HG03045 (cell line): ENCODE measurements around the gene ATP6V1F.

Source experiments
- ATAC-seq: cut with Tn5 transposase; IDR thresholded peaks from one replicate; pipeline ENCODE4 v1.9.1; 2021; ENCODE audit warnings: mild to moderate bottlenecking, moderate library complexity; ENCODE audit not compliant: unreplicated experiment

ATP6V1F gene

DNA sequence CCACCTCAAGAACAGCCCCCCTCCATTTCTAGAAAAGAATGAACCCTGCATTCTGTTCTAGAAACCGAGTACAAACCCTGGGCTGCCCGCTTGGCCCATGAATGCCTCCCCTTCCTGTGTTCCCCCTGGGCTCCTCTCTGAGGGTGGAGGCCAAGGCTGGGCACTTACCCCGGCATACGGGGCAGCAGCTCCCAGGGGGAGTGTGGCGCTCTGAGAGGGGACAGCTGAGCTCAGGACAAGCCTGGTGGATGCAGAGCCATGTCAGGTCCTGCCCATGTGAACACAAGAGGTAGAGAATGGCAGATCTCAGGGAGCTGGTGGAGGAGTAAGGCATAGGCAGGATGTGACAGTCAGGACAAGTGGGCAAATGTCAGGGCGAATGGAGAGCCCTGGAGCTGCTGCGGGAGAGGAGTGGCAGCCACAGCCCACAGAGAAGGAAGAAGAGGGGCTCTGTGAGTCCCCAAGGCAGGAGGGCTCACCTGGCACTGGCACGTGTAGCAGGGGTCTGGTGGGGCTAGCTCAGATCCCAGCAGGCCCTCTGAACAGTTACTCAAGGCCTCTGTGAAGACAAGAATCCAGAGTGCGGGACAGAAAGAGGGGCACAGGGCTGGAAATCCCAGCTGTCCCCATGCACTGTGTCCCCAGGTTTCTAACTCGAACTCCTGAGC is 18.9 kb downstream of the ATP6V1F start:
- ATAC-seq, result no peak

DNA sequence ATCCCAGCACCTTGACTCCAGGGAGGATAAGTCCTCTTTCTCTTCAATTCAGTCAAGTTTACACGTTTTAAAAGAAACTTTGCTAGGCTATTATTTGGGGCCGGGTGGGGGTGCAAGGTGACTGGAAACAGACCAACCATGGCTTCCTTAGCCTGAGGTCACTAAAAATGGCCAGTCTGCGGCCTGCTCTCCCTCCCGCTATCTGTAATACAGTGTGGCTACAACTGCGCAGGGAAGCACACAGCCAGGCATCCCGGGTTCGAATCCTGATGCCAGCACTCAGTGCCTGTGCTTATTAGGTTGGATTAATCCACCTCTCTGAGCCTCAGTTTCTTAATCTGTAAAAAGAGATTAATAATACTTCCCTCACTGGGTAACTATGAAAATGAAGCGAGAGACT is 19.5 kb downstream of the ATP6V1F start:
- no peak for ATAC-seq

- no peak for ATAC-seq
Measured at GRCh38 chr7:128883622-128884448, 21.2 kb downstream of the ATP6V1F start.

- ATAC-seq, result no peak
Measured at GRCh38 chr7:128884561-128885369, 22.1 kb downstream of the ATP6V1F start.

- no peak for ATAC-seq
Measured at GRCh38 chr7:128885370-128886187, 22.9 kb downstream of the ATP6V1F start.

DNA sequence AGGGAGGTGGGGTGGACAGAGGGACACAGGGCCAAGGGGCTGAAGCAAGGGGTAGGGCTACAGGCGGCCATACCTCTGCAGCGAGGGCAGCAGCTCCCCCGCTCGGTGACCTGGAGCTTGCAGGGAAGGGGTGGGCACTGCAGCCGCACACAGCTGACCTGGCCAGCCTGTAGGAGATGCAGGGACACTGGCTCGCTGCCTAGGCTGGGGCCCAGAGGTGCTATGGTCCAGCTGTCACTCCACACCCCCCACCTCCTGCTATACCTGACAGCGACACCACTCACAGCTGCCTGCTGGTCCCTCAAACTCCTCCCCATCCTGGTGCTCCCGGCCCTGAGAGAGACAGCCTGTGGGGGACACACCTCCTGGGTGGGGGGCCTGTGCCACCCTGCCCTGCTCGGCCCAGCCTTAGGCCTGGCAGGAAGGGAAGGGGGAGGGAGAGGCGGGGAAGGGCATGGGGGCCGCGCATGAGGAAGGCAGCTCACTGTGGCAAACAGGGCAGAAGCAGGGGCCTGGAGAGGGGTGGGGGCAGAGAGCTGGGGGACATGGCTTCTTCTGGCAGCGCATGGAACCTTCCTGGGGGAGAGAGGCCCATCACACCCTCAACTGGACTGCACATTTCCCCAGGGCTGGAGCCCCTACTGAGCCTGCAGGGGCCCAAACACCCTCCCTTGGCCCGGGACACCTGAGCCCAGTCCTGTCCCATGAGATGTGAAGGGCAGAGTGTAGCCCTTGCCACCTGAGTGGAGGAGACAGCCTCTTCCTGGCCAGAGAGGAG is 23.9 kb downstream of the ATP6V1F start:
- ATAC-seq, result no peak

DNA sequence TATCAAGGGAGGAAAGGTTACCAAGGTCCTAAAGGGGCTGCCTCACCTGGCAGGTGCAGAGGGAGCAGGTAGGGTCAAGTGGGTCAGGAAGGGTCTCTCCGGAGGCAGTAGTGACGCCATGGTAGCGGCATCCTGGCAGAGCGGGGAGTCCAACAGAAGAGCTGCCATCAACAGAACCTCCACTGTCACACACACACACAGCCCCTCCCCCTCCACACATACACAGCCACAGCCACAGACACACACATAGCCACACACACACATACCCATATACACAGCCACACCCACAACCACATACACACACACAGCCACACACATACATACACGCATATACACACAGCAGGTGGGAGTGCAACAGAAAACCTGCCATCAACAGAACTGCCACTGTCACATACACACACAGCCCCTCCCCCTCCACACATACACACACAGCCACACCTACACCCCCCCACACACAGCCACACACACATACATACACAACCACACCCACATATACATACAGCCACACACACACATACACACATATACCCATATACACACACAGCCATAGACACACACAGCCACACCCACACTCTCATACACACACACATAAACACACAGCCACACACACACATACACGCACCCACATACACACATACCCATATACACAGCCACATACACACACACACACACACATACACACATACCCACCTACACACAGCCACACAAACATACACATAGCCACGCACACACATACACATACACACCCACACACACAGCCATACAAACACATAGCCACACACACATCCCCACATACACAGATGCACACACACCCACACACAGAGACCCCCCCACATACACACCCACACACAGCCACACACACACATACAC is 24.7 kb downstream of the ATP6V1F start:
- no peak for ATAC-seq

DNA sequence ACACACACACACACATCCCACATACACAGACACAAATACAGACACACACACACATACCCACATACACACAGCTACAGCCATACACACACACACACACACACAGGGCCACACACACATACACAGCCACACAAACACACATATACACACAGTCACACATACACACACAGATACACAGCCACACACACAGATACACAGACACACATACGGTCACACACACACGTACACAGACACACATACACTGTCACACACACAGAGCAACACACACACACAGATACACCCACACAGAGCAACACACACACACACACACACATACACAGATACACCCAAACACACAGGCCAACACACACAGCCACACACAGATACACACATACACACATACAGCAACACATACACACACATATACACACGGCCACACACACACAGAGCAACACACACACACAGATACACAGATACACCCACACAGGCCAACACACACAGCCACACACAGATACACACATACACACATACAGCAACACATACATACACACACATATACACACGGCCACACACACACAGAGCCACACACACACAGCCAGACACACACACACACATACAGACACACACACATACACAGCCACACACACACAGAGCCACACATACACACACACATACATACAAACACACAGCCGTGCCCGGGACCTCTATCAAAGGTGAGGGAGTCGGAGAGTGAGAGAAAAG is 25.5 kb downstream of the ATP6V1F start:
- ATAC-seq, result no peak

GRCh38 chr7:128888756-128889095 is 26.1 kb downstream of the ATP6V1F start:
- ATAC-seq, result no peak

GRCh38 chr7:128889121-128889520 is 26.5 kb downstream of the ATP6V1F start:
- no peak for ATAC-seq

- ATAC-seq, result no peak
Measured at GRCh38 chr7:128890306-128891109, 27.9 kb downstream of the ATP6V1F start.

- ATAC-seq, result no peak
Measured at GRCh38 chr7:128891110-128891941, 28.7 kb downstream of the ATP6V1F start.

DNA sequence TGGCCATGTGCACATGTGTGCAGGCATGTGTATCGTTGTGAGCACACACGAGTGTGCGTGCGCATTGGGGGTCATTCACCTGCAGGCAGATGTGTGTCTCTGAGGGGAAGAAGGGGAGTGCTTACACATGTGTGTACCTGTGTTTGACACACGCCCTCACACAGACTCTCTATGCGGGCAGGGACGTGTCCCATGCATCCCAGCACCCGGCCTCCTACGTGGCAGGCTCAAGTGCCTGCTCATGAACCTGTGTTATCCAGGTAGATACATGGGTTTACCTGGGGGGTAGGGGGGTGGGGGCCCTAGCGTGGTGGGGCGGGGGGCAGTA is 29.2 kb downstream of the ATP6V1F start:
- ATAC-seq, result no peak

DNA sequence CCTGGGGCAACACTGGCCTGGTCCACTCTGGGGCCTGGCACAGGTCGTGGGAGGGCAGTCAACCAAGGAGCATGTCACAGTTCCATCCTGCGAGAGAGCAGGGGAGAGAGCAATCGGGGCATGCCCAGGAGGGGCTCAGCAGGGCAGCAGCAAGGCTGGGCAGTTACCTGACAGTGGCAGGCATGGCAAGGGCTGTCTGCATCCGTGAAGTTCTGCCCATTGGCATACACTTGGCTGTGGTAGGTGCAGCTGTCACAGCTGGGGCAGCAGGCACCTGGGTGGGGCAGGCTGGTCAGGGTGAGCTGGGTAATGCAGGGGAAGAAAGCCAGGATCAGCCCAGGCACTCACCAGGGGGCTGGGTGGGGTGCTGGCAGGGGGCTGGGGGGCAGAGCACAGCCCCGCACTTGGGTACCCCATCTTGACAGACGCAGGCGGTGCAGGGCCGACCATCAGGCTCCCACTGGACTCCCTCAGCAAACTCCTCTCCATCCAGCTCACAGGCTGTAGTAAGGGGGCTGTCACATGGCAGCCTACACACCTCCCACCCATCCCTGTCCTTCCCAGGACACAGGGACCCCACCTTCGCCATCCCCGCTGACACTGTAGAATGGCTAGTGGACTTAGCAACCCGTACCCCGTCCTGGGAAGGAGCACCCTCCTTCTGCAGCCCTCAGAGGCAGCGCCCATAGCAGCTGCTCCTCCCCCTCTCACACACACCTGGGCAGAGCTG is 30.0 kb downstream of the ATP6V1F start:
- ATAC-seq, result no peak

DNA sequence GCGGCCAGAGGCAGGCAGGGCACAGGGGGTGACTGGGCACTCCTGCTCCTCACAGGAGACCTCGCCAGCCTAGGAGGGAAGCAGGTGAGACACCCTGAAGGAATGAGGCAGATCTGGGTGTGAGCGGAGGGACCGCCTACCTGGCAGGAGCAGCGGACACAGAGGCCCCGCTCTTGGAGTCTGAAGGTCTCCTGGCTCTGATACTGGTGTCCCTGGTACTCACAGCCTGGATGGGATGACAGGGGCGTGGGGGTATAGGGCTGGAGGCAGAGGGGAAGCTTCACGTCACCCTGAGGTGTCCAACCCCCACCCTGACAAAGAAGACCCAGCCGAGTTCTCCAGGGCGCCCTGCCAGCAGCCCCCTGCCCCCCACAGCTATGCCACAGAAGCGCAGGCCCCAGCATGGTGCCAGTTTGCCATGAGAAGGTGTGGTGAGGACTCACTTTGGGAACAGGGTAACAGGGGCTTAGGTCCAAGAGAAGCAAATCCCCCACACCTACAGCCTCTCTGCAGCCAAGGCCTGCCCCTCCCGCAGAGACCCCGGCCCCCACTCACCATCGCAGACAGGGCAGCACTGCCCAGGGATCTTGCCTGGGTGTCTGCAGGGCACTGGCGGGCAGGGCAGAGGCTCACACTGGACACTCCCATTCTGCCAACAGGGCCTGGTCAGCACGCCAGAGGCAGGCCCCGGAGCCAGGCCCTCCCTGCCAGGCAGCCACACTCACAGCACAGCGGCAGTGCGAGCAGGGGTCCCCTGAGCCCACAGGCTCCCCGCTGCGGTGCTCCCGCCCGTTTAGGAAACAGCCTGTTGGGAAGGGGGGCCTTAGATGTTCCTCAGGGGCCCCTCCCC is 30.8 kb downstream of the ATP6V1F start:
- no peak for ATAC-seq

- no peak for ATAC-seq
Measured at GRCh38 chr7:128894101-128894440, 31.4 kb downstream of the ATP6V1F start.
